SU-DHL-6 (cell line): ENCODE measurements around the gene ARMH4.

ENCODE experiments used
- CTCF ChIP-seq: fragments of 200-600 bp; sonication (generic); IDR thresholded peaks from one replicate; pipeline ENCODE4 v1.5.1; 2017; ENCODE audit warnings: antibody characterized with exemption, mild to moderate bottlenecking, low read length, moderate library complexity; ENCODE audit not compliant: insufficient read depth, poor library complexity, severe bottlenecking
- EZH2phosphoT487 ChIP-seq: fragments of 200-600 bp; sonication (generic), shearing (Covaris generic); conservative IDR thresholded peaks from 2 replicates; pipeline ENCODE4 v1.6.1; 2018; ENCODE audit warnings: mild to moderate bottlenecking, antibody characterized with exemption, low read length, moderate library complexity, mixed read lengths

GRCh38 chr14:58109744-58110143 lies 42.3 kb downstream of the ARMH4 start:
- TF ChIP-seq CTCF, result no peak
- no peak for TF ChIP-seq EZH2phosphoT487
